ENCODE results near the gene KCNJ9. TPM values are rescaled to one million over a fixed set of nuclear protein-coding genes. Genes with fewer than 3 reads are reported as not detected.
"Not testable (repeated sequence)": the region's sequence is repeated elsewhere in the genome, so short reads cannot be mapped to it uniquely, and the experiment has no call there.

The KCNJ9 gene
- total RNA-seq, 1 donor from 2014 or later: 0.05 TPM

DNA sequence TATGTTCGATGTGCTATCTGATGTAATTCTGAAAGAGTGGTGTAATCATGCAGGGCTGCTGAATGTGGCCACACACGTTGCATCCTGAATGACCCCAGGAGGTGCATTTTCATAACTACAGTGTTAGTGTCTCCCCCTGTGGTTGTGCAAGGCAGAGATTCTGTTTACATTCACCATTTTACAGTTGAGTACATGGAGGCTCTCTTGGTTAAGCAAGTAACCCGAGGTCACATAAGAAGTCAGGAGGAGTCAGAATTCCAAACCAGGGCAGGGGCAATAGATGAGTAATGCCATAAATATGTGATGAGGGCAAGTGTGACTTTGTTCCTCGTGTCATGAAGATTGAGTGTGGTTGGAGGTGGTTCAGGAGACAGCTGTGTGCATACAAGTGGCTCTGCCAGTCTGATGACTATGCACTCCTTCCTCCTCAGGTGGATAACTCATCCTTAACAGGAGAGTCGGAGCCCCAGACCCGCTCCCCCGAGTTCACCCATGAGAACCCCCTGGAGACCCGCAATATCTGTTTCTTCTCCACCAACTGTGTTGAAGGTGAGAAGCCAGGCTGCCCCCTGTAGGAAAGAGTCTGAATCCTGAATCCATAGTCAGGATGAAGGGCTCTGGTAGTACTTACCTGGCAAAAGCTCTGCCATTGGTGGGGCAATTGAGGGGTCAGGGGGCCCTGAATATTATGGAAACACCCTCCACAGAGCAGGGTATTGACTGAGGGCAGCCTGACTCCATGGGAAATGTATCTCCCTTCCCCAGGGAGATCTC, 43.6 kb downstream of the KCNJ9 start:
- no peak overlapping the region for H3K27ac Mint-ChIP-seq (ENCODE audit: unreplicated experiment)
- H3K27me3 Mint-ChIP-seq (ENCODE audit: unreplicated experiment): peaks cover 4% of the 10 kb centered on the region
- DNase-seq (ENCODE audit: low spot score): no peak
- no peaks in the 10 kb centered on the region for H3K36me3 Mint-ChIP-seq (ENCODE audit: low read depth, unreplicated experiment)
- no peak overlapping the region for H3K4me3 Mint-ChIP-seq (ENCODE audit: unreplicated experiment)
- no peaks in the 10 kb centered on the region for H3K9me3 Mint-ChIP-seq (ENCODE audit: unreplicated experiment)
- H3K4me1 Mint-ChIP-seq (ENCODE audit: unreplicated experiment): no peaks in the 10 kb centered on the region
- TF ChIP-seq, protein P1, sequence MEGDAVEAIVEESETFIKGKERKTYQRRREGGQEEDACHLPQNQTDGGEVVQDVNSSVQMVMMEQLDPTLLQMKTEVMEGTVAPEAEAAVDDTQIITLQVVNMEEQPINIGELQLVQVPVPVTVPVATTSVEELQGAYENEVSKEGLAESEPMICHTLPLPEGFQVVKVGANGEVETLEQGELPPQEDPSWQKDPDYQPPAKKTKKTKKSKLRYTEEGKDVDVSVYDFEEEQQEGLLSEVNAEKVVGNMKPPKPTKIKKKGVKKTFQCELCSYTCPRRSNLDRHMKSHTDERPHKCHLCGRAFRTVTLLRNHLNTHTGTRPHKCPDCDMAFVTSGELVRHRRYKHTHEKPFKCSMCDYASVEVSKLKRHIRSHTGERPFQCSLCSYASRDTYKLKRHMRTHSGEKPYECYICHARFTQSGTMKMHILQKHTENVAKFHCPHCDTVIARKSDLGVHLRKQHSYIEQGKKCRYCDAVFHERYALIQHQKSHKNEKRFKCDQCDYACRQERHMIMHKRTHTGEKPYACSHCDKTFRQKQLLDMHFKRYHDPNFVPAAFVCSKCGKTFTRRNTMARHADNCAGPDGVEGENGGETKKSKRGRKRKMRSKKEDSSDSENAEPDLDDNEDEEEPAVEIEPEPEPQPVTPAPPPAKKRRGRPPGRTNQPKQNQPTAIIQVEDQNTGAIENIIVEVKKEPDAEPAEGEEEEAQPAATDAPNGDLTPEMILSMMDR (IDR thresholded peaks at IDR 0.05; ENCODE audit: unreplicated experiment): no peak

DNA sequence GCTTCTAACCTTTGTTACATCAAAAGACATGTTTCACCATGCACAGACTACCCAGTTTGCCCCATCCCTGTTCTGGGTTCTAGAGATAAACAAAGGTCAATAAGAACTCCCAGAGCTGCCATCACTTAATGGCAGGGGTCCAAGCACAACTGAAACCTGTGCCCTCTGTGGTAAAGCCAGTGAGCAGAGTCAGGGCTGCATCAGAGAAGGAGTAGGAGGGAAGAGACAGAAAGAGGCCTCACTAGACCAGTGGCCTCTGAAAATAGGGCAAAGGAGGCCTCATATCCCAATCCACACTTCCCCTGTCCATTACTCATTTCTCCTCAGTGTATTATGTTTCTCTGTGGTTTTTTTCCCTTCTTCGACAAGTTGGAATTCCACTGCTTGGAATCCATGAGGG, 44.4 kb downstream of the KCNJ9 start:
- H3K4me1 Mint-ChIP-seq (ENCODE audit: unreplicated experiment): no peaks in the 10 kb centered on the region

DNA sequence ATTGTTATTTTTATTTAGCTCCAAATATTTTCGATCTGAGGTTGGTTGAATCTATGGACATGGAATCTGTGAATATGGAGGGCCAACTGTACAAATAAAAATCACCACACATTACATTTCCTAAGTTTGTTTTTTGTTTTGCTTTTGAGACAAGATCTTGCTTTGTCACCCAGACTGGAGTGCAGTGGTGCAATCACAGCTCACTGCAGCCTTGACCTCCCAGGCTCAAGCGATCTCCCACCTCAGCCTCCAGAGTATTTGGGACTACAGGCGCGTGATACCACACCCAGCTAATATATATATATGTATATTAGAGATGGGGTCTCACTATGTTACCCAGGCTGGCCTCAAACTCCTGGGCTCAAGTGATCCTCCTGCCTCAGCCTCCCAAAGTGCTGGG, 45.0 kb downstream of the KCNJ9 start:
- H3K4me1 Mint-ChIP-seq (ENCODE audit: unreplicated experiment); H3K4me3 Mint-ChIP-seq (ENCODE audit: unreplicated experiment); H3K9me3 Mint-ChIP-seq (ENCODE audit: unreplicated experiment); DNase-seq (ENCODE audit: low spot score); H3K27me3 Mint-ChIP-seq (ENCODE audit: unreplicated experiment); H3K36me3 Mint-ChIP-seq (ENCODE audit: low read depth, unreplicated experiment); H3K27ac Mint-ChIP-seq (ENCODE audit: unreplicated experiment): not testable (repeated sequence)

More for the DNA sequence above, 44.4 kb downstream of the KCNJ9 start:
- DNase-seq (ENCODE audit: low spot score): no peak
- Mint-ChIP-seq H3K9me3 (ENCODE audit: unreplicated experiment) (no peaks in the 10 kb centered on the region), H3K27me3 (ENCODE audit: unreplicated experiment) (peaks cover 3% of the 10 kb centered on the region), H3K4me3 (ENCODE audit: unreplicated experiment) (no peak overlapping the region), H3K36me3 (ENCODE audit: low read depth, unreplicated experiment) (no peaks in the 10 kb centered on the region), H3K27ac (ENCODE audit: unreplicated experiment) (no peak overlapping the region)
- TF ChIP-seq, protein P1 (IDR thresholded peaks at IDR 0.05; ENCODE audit: unreplicated experiment): no peak

DNA sequence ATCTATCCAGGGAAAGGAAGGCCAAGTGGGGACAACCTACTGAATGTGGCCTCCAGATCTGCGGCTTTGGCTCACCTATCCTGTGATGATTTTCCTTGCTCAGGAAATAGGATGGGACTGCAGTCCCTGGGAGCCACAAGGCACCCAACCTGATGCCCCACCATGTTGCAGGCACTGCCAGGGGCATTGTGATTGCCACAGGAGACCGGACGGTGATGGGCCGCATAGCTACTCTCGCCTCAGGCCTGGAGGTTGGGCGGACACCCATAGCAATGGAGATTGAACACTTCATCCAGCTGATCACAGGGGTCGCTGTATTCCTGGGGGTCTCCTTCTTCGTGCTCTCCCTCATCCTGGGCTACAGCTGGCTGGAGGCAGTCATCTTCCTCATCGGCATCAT, 46.0 kb downstream of the KCNJ9 start:
- no peaks in the 10 kb centered on the region for H3K36me3 Mint-ChIP-seq (ENCODE audit: low read depth, unreplicated experiment)
- H3K9me3 Mint-ChIP-seq (ENCODE audit: unreplicated experiment): no peaks in the 10 kb centered on the region
- TF ChIP-seq, protein P1 (IDR thresholded peaks at IDR 0.05; ENCODE audit: unreplicated experiment): no peak
- H3K4me3 Mint-ChIP-seq (ENCODE audit: unreplicated experiment): no peak overlapping the region
- H3K27me3 Mint-ChIP-seq (ENCODE audit: unreplicated experiment): peaks cover 6% of the 10 kb centered on the region
- DNase-seq (ENCODE audit: low spot score): no peak
- no peaks in the 10 kb centered on the region for H3K4me1 Mint-ChIP-seq (ENCODE audit: unreplicated experiment)
- H3K27ac Mint-ChIP-seq (ENCODE audit: unreplicated experiment): no peak overlapping the region

DNA sequence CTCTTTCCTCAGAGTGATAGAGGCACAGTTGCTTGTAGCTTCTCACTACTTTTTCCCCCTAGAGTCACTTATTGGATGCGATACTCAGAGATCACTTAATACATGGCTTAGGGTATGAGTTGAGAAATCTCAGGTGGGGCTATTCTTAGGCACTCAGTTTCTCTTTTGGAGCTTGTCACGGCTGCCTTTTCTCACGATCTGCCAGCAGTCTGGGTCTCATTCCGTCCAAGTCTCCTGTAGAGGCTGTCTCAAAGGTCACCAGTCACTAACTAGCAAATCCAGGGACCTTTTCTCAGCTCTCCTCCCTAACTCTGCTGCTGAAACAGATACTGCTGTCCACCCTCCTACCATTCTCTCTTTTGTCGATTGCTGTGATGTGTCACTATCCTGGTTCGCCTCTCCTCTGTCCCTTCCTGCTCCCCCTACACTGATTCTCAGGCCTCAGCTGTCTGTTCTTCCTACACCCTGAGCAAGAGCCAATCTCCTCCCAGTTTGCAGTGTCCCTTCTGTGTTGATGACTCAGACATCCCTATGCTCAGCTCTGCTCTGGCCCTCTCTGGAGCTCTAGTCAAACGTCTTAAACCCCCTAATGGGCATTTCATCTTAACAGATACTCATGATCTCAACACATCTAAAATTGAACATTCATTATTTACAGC, 46.7 kb downstream of the KCNJ9 start:
- H3K36me3 Mint-ChIP-seq (ENCODE audit: low read depth, unreplicated experiment): no peaks in the 10 kb centered on the region
- no peak overlapping the region for H3K27ac Mint-ChIP-seq (ENCODE audit: unreplicated experiment)
- DNase-seq (ENCODE audit: low spot score): no peak

More for the DNA sequence above, 46.7 kb downstream of the KCNJ9 start:
- TF ChIP-seq, protein P1 (IDR thresholded peaks at IDR 0.05; ENCODE audit: unreplicated experiment): no peak
- no peaks in the 10 kb centered on the region for H3K9me3 Mint-ChIP-seq (ENCODE audit: unreplicated experiment)
- H3K4me1 Mint-ChIP-seq (ENCODE audit: unreplicated experiment): no peaks in the 10 kb centered on the region
- no peak overlapping the region for H3K4me3 Mint-ChIP-seq (ENCODE audit: unreplicated experiment)
- H3K27me3 Mint-ChIP-seq (ENCODE audit: unreplicated experiment): peaks cover 6% of the 10 kb centered on the region
